OCI-LY1 (cell line): ENCODE results near the gene EEF1AKMT2.

ENCODE experiments used
- H2AFZ ChIP-seq: fragments of 200-600 bp; sonication (generic), shearing (Covaris generic); 2 replicates; pipeline ENCODE4 v1.6.0; 2014; ENCODE audit warnings: antibody characterized with exemption, mild to moderate bottlenecking, low read length
- H3F3A ChIP-seq: fragments of 200-600 bp; sonication (generic), shearing (Covaris generic); 2 replicates; pipeline ENCODE4 v1.6.0; 2014; ENCODE audit warnings: mild to moderate bottlenecking, antibody characterized with exemption, low read length, moderate library complexity; ENCODE audit not compliant: insufficient read depth
- H3K27ac ChIP-seq: fragments of 200-600 bp; sonication (generic); 2 replicates; pipeline ENCODE4 v1.5.1; 2014; ENCODE audit warnings: low read length, mixed run types, mild to moderate bottlenecking, low read depth; ENCODE audit not compliant: poor library complexity, severe bottlenecking
- H3K27me3 ChIP-seq: fragments of 200-600 bp; sonication (generic); 2 replicates; pipeline ENCODE4 v1.6.0; 2014; ENCODE audit warnings: antibody characterized with exemption, mild to moderate bottlenecking, low read length, moderate library complexity; ENCODE audit not compliant: insufficient read depth
- H3K36me3 ChIP-seq: fragments of 200-600 bp; sonication (generic); 2 replicates; pipeline ENCODE4 v1.6.1; 2014; ENCODE audit warnings: mild to moderate bottlenecking, antibody characterized with exemption, low read length, moderate library complexity, mixed read lengths; ENCODE audit not compliant: insufficient read depth
- H3K4me1 ChIP-seq: fragments of 200-600 bp; sonication (generic); 2 replicates; pipeline ENCODE4 v1.5.1; 2014; ENCODE audit warnings: mild to moderate bottlenecking, low read length, moderate library complexity; ENCODE audit not compliant: insufficient read depth, severe bottlenecking
- H3K4me2 ChIP-seq: fragments of 200-600 bp; sonication (generic), shearing (Covaris generic); 2 replicates; pipeline ENCODE4 v1.6.1; 2014; ENCODE audit warnings: low read length
- H3K4me3 ChIP-seq: fragments of 200-600 bp; sonication (generic); 2 replicates; pipeline ENCODE4 v1.5.1; 2014; ENCODE audit warnings: low read length, low read depth, mild to moderate bottlenecking, mixed read lengths; ENCODE audit not compliant: poor library complexity, severe bottlenecking
- H3K79me2 ChIP-seq: fragments of 200-600 bp; shearing (Covaris generic); 2 replicates; pipeline ENCODE4 v1.6.1; 2016; ENCODE audit warnings: mixed run types, low read length, mixed read lengths; ENCODE audit not compliant: insufficient read depth
- H3K9ac ChIP-seq: fragments of 200-600 bp; sonication (generic), shearing (Covaris generic); 2 replicates; pipeline ENCODE4 v1.6.1; 2014; ENCODE audit warnings: mild to moderate bottlenecking, low read length, mixed read lengths
- H3K9me2 ChIP-seq: fragments of 200-600 bp; sonication (generic), shearing (Covaris generic); 2 replicates; pipeline ENCODE4 v1.6.1; 2014; ENCODE audit warnings: low read depth, mild to moderate bottlenecking, low read length, mixed read lengths
- H3K9me3 ChIP-seq: fragments of 200-600 bp; shearing (Covaris generic); 2 replicates; pipeline ENCODE4 v1.6.1; 2014; ENCODE audit warnings: low read length, mixed read lengths
- H4K20me1 ChIP-seq: fragments of 200-600 bp; sonication (generic), shearing (Covaris generic); 2 replicates; pipeline ENCODE4 v1.6.0; 2016; ENCODE audit warnings: mild to moderate bottlenecking, low read length; ENCODE audit not compliant: insufficient read depth
- CTCF ChIP-seq: fragments of 200-600 bp; sonication (generic), shearing (Covaris generic); IDR thresholded peaks from 2 replicates; pipeline ENCODE4 v1.5.1; 2017; ENCODE audit warnings: mild to moderate bottlenecking, antibody characterized with exemption, low read length, moderate library complexity, mixed read lengths
- EZH2 ChIP-seq: fragments of 200-600 bp; sonication (generic), shearing (Covaris generic); IDR thresholded peaks from 2 replicates; pipeline ENCODE4 v1.8.0; 2017; ENCODE audit warnings: borderline replicate concordance, mixed run types, mild to moderate bottlenecking, antibody characterized with exemption, low read length, moderate library complexity, mixed read lengths

Gene EEF1AKMT2

GRCh38 chr10:124755581-124755980, 36.1 kb downstream of the EEF1AKMT2 start:
- Histone ChIP-seq H3K27me3 (no peaks in the 10 kb centered on the region), H4K20me1 (no peaks in the 10 kb centered on the region), H3K36me3 (peaks cover 54% of the 10 kb centered on the region; the same call in 1 of the 2 replicates), H3K9me2 (no peaks in the 10 kb centered on the region), H3K4me2 (no peak overlapping the region), H3K4me3 (no peak overlapping the region), H3K9me3 (no peaks in the 10 kb centered on the region), H3K27ac (no peak overlapping the region), H3K79me2 (no peaks in the 10 kb centered on the region), H3K4me1 (no peaks in the 10 kb centered on the region), H3F3A (no peaks in the 10 kb centered on the region), H2AFZ (no peak overlapping the region), H3K9ac (no peak overlapping the region)
- TF ChIP-seq CTCF (no peak), EZH2 (no peak)

GRCh38 chr10:124754227-124754626, 37.5 kb downstream of the EEF1AKMT2 start:
- H2AFZ ChIP-seq = no peak overlapping the region
- H3F3A ChIP-seq = no peaks in the 10 kb centered on the region
- no peak for TF ChIP-seq CTCF
- TF ChIP-seq EZH2 = no peak
- peaks cover 44% of the 10 kb centered on the region; the same call in 1 of the 2 replicates for H3K36me3 ChIP-seq
- H3K9ac ChIP-seq = no peak overlapping the region
- H3K4me2 ChIP-seq = no peak overlapping the region
- H3K79me2 ChIP-seq = no peaks in the 10 kb centered on the region
- no peak overlapping the region for H3K4me3 ChIP-seq
- no peaks in the 10 kb centered on the region for H3K9me2 ChIP-seq
- no peaks in the 10 kb centered on the region for H3K9me3 ChIP-seq
- H3K27ac ChIP-seq = no peak overlapping the region
- no peaks in the 10 kb centered on the region for H3K27me3 ChIP-seq
- H3K4me1 ChIP-seq = no peaks in the 10 kb centered on the region
- no peaks in the 10 kb centered on the region for H4K20me1 ChIP-seq

- H3K36me3 ChIP-seq = peaks cover 20% of the 10 kb centered on the region; the same call in 1 of the 2 replicates
- H3K4me2 ChIP-seq = no peak overlapping the region
- no peaks in the 10 kb centered on the region for H3K9me3 ChIP-seq
- H3F3A ChIP-seq = no peaks in the 10 kb centered on the region; the same call in 1 of the 2 replicates
- no peak overlapping the region for H2AFZ ChIP-seq
- peaks cover 10% of the 10 kb centered on the region for H3K4me1 ChIP-seq
- no peaks in the 10 kb centered on the region for H3K9me2 ChIP-seq
- TF ChIP-seq EZH2 (no peak), CTCF (no peak)
- H3K9ac ChIP-seq = no peak overlapping the region
- H3K79me2 ChIP-seq = no peaks in the 10 kb centered on the region
- H3K27ac ChIP-seq = no peak overlapping the region
- H3K27me3 ChIP-seq = no peaks in the 10 kb centered on the region
- no peaks in the 10 kb centered on the region for H4K20me1 ChIP-seq
- no peak overlapping the region for H3K4me3 ChIP-seq
Measured at GRCh38 chr10:124748953-124749645, 42.6 kb downstream of the EEF1AKMT2 start.
